Limb (tissue), 2 donors: ENCODE data around the gene HECA.
A peak's percentile ranks its signal among the peaks of the same experiment; 100 is the strongest.
"Not testable (repeated sequence)": the region's sequence is repeated elsewhere in the genome, so short reads cannot be mapped to it uniquely, and the experiment has no call there.

ENCODE experiments used
- DNase-seq, 2 donors: peaks; one replicate each; pipeline ENCODE4 v3.0.0-alpha.2; 2016; ENCODE audit errors: extremely low spot score in 2 of 2

HECA gene

DNA sequence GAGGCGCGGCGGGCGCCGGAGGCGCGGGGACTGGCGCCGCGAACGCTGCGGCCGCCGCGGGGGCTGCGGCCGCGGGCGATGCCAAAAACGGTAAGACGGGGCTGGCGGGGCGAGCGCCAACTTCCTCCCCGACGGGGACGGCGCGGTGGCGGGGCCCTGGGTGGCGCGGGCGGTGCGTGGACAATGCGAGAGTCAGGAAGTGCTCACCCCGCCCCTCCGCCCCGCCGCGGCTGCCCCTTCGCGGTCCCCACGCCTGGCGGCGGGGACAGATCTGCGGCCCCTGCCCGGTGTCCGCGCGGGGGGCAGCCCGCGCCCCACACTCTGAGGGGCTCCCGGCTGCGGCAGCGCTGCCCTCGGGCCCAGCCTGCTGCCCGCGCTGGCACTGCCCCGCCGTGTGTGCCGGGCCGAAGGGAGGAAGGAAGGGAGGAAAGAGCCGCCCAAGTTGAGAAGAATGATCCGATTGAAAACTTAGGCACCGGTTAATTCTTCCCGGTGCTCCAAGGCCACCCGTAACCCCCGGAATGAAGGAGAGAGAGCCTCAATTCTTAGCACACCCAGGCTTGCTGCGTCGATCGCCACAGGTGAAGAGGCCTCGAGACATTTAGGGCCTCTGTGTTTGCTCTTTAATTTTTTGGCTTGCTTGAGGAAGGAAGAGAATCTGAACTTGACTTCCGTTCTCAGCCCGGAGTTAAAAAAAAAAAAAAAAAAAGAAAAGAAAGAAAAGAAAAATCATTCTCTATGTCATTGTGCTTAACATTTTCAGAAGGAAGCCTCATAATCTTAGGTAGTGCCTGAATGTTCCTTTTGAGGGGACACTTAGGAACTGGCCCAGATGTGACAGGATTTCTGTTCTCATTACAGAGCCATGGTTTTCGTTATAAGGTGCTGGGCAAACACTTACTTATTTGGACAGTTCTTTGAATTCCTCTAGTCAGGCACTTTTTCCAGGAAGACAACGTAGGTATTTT is 982 bp downstream of the HECA start:
- peak in 1 of 2 donors; percentile 79 for DNase-seq

DNA sequence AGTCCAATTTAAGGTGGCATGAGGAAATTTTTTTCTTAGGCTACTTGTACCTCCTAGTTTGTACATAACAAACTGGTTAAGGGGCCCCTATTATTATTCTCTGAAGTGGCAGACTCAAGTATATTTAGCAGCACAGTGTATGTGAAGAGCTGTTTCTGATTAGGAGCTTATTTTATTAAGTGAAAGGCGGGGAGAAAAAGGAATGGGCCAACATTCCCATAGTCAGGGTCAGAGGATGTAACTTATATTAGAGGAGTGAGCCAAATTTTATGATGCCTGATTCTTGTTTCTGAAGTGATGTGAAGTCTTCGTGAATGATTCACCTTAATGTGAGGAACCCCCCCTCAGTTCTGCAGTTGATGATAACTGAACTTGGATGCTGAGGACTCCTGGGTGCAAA is 2.8 kb downstream of the HECA start:
- DNase-seq, result no peak

DNA sequence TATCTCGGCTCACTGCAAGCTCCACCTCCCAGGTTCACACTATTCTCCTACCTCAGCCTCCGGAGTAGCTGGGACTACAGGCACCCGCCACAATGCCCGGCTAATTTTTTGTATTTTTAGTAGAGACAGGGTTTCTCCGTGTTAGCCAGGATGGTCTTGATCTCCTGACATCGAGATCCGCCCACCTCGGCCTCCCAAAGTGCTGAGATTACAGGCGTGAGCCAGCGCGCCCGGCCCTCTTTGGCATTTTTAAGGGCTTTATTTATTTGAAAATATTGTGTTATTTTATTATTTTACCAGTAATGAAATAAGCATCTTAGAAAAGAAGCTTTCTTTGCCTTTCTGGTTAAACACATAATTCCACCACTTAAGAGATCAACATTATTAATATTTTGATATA is 6.0 kb downstream of the HECA start:
- DNase-seq, result not testable (repeated sequence)

DNA sequence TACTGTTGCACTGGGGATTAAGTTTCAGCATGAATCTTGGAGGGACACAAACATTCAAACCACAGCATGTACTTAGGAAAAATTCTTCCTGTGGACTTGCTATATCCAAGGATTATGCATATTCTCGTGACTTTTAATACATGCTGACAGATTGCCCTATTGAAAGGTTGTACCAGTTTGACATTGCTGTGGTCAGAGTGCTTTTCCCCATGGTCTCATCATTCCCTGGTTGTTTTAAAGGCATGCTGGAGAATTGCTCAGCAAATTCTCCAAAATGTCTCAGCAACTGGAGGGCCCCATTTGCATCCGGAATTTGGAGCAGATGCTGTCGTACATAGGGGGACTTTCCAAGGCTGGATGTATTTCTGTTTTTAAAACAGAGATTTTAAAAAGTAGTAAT is 7.4 kb downstream of the HECA start:
- no peak for DNase-seq

DNA sequence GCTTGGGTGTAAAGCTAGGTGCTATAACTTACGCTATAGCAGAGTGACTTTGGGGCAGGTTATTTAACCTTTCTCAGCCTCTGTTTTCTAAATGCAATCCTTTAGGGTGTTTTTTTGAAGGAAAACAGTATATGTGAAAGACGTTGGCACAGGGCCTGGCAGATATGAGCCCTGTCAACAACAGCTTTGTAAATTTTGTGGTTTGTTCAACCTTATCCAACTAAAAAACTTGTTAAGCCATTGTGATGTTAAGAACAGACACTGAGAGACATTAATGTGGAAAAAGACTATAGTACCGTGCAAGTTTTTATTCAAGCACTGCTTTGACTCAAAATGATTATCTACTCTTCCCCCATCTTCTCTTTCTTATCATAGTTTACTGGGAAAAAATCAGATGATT is 8.2 kb downstream of the HECA start:
- no peak for DNase-seq

DNA sequence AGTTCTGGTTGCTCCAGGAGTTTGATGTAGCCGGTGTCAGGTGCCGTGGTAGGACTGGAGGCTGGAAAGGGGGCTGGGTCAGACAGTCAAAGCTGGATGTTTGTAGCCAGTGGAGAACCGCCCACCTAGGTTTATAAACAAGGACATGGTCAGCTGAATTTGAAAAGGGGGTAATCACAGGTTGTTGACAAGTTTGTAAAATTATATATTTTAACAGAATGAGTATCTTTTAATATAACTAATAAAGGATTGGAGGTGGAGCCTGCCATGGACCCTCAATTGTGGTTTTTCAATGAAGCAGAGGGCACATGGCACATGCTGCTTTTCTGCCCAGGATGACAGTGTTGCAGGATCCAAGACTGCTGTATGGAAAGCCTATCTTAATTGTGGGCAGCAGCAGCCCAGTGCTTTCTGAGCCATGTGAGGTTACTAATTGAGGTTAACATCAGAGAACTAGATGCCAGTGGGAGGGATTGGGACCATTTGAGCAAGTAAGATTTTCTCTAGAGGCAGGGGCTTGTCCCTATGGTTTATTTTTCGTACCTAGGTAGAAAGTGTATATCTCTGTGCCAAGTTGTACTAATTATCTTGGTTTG is 9.7 kb downstream of the HECA start:
- no peak for DNase-seq

DNA sequence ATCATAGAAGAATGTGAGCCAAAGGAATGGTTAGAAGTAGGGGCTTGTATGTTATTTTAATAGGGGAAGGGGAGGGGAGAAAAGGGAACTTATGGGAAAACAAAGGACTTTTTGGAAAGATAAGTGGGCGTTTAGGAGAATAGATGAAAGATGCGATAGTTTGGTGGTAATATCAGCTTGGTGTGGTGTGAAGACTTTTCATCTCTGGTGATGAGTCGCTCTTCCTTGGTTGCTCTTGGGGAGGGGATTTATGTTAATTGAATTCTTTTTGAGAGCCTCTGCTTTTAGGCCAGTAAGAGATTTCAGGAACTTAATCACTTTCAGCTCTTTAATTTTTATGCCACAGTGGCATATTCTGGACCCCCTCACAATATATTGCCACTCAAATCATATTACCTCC is 10.8 kb downstream of the HECA start:
- DNase-seq, result no peak

DNA sequence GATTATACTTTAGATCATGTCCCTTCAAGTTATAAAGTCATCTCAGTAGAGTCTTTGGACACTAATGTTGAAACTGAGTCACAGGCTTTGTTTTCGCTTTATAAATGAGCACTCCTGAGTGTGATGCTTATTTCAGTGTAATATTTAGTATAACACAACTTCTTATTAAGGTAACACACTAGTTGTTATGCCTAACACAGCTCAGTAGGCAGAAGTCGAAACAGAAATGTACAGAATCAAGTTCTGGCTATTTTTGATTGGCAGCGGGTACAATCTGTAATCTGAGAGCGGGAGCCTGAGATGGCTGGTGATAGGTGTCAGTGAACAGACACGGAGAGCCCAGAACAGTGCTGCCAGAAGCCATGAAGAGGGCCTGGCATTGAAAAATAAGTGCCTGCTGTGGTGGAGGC is 11.4 kb downstream of the HECA start:
- DNase-seq, result no peak

DNA sequence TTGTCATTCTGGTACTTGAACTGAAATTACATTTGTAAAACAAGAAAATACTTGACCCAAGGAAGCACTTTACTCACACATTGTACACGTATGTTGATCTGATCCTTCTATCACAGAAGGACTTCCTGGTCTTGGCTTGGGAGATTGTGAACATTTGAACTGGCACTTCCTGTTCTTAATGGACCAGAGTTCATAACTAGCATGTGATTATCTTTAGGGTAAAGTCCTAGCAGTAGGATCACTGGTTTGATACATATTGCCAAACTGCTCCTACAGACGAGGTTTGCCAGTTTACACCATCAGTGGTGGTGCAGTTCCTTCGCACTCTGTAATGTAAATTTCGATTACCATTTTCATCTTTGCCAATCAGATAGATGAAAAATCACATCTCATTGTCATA is 12.7 kb downstream of the HECA start:
- no peak for DNase-seq

DNA sequence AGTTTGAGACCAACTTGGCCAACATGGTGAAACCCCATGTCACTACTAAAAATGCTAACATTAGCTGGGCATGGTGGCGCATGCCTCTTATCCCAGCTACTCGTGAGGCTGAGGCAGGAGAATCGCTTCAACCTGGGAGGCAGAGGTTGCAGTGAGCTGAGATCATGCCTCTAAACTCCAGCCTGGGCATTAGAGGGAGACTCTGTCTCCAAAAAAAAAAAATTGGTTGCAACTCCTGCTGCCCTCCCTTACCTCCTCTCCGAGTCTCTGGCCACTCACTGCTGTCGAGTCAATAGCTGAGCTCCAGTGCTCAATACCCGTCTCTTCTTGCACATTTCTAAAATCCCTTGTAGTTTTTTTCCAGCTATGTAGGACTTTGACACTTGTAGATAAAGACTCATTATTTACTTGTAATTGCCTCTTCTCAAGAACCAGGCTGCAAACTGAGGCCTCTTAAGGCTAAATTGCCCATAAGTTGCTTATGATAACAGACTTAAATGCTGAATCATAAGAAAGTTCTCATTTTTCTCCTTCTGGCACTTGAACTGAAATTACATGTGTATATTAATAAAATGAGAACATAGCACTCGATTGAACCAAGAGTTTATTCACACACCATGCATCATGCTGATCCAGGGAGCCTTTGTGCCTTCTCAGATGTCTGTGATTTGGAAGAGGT is 13.8 kb downstream of the HECA start:
- DNase-seq, result no peak

DNA sequence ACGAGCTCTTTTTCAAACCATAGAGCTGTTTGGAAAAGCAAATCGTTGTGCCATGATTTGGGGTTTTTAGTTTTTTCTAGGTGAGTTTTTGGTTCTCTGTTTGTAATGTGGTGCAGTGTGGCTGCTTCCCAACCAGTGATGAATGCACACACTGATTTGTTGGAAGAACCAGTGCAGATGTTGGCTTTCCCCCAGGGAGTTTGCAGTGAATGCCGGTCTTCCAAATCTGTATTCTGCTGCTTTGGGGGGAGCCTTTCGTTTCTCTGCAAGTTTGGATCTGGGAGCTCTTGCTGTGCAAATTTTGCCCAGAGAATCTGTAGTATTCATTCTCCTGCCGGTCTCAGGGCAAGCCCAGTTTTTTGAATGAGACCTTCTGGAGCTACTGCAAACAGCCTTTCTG is 14.5 kb downstream of the HECA start:
- no peak for DNase-seq

DNA sequence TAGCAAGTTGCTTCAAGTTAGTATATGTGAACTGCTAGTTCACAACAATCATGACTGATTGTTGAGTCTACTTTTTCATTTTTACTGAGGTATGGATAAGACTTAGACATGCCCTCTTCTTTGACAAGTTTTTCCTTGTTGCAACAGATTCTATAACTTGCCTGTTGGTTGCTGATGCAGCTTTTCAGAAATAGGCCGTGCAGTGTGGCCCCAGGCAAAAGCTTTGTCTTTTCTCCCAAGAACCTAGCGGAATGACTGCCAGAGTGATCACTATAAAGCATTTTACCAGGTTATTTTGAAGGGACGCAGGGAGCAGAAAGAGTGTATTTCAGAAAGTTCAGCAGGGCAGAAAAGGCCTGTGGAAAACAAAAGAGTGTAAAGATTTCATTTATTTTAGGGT is 16.0 kb downstream of the HECA start:
- no peak for DNase-seq

DNA sequence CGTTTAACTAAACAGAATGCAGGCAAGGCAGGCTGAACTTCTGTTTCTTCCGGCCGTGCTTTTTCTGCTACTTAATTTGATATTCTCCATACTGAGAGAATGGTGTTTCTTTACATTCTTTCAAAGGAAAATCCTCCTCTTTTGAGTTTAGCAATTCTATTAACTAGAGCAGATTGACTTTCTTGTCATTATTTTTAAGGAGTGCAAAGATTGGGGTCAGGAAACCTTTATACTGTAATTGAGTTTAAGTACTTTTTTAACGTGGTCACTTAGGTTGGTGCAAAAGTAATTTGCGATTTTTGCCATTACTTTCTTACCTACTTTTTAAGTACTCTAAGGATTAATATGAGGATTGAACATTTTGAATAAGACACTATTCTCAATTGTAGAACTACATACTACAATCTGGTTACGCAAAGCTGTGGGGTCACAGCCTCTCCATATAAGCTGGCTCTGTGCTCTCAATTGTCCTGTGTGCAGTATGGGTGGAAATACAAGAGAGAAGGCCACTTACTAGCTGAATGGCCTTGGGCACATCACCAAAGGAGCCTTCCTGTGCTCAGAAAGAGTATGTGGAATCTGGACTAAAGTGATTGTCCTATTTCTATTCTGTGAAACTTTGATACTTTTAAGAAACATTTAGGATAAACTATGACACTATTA is 16.7 kb downstream of the HECA start:
- no peak for DNase-seq

DNA sequence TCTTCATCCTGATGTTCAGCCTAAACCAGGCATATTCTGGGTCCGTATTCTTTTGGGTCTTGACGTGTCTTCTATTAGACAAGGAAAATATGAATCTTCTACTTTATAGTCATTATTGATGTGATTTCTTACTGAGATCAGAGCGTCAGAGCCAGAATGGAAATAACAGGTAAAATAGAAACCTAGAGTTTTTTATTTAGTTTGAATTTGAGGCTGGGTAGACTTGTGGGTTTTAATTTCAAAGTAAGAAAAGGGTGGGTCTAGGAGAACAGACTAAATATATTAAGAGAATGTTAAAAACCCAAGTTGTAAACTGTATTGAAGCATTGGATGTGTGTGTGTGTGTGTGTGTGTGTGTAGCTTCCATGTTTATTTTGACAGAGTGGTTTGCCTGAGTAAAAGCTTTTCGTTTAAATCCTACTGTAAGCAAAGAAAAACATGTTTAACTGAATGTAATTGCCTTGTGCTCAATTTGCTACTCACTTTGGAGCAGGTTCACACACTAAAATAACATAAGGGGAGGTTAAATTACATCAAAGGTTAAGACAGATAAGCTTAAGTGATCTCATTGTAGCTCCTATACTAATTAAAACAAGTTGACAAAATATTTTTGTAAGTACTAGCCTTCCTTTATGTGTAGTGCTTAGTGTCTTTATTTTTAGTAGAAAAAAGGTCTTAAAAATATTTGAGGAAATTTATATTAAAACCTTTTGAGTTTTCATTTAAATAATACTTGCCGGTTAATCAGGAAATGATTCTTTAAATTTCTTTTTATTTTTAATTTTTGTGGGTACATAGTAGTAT is 17.4 kb downstream of the HECA start:
- no peak for DNase-seq

DNA sequence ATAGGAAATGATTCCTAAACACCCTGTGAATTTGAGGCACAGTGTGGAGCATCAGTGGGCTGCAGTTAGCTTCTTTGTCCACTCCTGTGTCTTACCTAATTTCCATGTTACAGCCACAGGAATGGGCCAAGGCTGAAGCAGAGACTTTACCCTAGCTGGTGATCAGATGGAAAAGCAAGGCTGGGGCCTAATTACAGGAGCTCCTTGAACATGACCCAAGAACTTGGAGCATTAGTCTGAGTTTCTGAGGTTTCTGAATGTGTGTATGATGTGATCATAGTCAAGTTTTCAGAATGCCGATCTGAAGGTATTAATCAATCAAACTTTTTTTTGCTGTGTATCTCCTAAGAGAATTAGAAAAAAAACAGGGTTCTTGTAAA is 18.0 kb downstream of the HECA start:
- DNase-seq, result no peak

DNA sequence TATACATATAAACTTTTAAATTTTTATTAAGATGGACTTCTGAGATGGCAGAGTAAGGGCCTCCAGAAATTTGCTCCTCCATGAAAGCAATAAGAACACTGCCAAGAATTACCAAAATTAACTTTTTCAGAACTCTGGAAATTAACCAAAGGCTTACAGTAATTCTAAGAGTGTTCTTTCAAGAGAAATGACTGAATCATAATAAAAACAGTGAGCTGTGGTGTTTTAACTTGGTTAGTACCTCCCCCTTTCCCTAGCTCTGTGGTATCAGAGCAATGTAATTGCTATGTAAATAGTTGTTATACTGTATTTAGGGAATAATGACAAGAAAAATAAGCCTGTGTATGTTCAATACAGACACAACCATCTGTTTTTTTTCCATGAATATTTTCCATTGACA is 19.0 kb downstream of the HECA start:
- no peak for DNase-seq

DNA sequence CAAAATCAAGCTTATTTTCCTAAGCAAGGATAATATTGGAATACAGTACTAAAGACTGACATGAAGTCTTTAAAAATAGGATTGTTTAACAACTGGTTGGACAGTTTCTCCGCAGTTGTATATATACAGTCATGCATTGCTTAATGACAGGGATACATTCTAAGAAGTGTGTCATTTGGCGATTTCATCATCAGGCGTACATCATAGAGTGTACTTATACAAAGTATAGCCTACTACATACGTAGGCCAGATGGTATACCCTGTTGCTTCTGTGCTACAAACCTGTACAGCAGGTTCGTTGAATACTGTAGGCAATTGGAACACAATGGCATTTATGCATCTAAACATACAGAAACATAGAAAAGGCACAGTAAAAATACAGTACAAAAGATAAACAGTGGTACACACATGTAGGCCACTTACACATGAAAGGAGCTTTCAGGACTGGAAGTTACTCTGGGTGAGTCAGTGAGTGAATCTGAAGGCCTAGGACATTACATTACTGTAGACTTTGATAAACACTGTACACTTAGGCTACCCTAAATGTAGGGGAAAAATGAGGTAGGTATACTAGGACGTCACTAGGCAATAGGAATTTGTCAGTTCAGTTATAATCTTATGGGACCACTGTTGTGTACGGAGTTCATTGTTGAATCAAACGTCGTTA is 20.1 kb downstream of the HECA start:
- DNase-seq, result no peak

DNA sequence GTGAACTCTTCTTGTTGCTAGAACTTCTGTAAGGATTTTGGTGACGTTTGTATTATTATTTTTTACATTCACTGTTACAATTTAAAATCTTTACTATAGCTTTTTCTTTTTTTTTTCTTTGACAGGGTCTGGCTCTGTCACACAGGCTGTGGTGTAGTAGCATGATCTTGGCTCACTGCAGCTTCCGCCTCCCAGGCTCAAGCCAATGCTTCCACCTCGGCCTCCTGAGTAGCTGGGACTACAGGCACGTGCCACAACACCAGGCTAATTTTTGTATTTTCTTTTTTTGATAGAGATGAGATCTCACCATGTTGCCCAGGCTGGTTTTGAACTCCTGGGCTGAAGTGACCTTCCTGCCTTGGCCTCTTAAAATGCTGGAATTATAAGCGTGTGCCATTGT is 21.2 kb downstream of the HECA start:
- DNase-seq, result no peak

DNA sequence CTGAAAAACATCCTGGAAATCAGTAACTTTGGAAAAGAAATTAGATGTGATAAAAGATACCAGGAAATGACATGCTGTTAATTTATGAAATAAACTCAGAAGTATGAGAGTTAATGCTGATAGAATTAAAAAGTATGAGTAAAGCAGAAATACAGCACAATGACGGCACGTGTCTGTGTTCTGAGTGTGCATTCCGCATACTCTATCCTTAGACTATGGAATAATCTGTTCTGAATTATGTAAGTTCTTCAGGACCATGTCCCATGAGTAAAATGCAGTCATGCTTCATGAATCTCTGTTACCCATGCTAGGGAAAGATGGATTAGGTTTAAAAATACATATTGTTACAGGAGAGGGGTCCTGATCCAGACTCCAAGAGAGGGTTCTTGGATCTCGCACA is 21.7 kb downstream of the HECA start:
- DNase-seq, result no peak

DNA sequence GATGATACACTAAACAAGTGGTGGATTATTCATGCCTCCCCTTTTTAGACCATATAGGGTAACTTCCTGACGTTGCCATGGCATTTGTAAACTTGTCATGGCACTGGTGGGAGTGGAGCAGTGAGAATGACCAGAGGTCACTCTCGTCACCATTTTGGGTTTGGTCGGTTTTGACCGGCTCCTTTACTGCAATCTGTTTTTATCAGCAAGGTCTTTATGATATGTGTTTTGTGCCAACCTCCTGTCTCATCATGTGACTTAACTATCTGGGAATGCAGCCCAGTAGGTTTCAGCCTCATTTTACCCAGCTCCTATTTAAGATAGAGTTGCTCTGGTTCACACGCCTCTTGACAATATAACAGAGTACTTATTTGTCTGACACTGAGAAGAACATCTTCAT is 22.2 kb downstream of the HECA start:
- DNase-seq, result not testable (repeated sequence)

DNA sequence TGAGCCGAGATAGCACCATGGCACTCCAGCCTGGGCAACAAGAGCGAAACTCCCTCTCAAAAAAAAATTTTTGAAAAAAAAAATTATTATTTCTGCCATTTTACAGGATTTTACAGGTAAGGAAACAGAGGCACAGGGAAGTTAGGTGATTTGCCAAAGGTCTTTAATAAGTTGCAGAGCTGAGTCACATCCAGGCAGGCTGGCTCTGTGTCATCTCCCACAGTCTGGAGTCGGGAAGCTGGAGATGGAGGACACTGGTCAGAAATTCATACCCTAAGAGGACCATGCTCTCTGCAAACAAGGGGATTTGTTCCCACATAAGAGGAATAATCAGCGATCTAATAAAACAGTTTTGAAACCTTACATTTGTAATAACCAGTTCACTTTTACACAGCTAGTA is 24.1 kb downstream of the HECA start:
- DNase-seq, result no peak
